Measurements from ENCODE around the gene SPOCD1. TPM values are rescaled to one million over a fixed set of nuclear protein-coding genes. Genes with fewer than 3 reads are reported as not detected.

Gene SPOCD1
- total and polyA plus RNA-seq, 12 donors, result 0.09 to 2.4 (median 0.61) TPM

GRCh38 chr1:31755850-31756492 lies 59.9 kb downstream of the SPOCD1 start:
- 86 to 90% (median 88%) methylated on average over 15 to 30 of the region's 30 CpGs for WGBS, 4 donors
- intact Hi-C loops (cut with DNase I), result no loop called here

GRCh38 chr1:31755197-31755611 lies 60.6 kb downstream of the SPOCD1 start:
- peaks cover 0 to 23% of the 10 kb centered on the region in 2 donors for H3K4me1 ChIP-seq (replicated peaks in 1 of 2)
- no peaks in the 10 kb centered on the region for H3K9me3 ChIP-seq (replicated peaks in 1 of 3)
- peak overlapping the region in 1 of 5 donors; percentile 32 for H3K27ac ChIP-seq
- H3K4me3 ChIP-seq, result no peak overlapping the region
- intact Hi-C loops (cut with DNase I), result no loop called here
- WGBS, 4 donors, result 35 to 67% (median 54%) methylated on average over 3 to 9 of the region's 9 CpGs
- DNase-seq, result peak in 6 of 7 donors; percentile 27 to 69 (median 58)
- TF ChIP-seq CTCF (IDR thresholded peaks at IDR 0.05) (no peak), POLR2A (IDR thresholded peaks at IDR 0.05) (no peak)
- H3K27me3 ChIP-seq, result no peaks in the 10 kb centered on the region
- no peaks in the 10 kb centered on the region for H3K36me3 ChIP-seq (replicated peaks in 1 of 2)

More at GRCh38 chr1:31755850-31756492, 59.9 kb downstream of the SPOCD1 start:
- H3K4me1 ChIP-seq (replicated peaks in 1 of 2), result peaks cover 6 to 31% of the 10 kb centered on the region in 2 donors
- H3K27ac ChIP-seq, result no peak overlapping the region
- DNase-seq, result no peak
- no peaks in the 10 kb centered on the region for H3K36me3 ChIP-seq (replicated peaks in 1 of 2)
- H3K27me3 ChIP-seq, result no peaks in the 10 kb centered on the region
- H3K4me3 ChIP-seq, result no peak overlapping the region
- no peaks in the 10 kb centered on the region for H3K9me3 ChIP-seq (replicated peaks in 1 of 3)
- TF ChIP-seq CTCF (IDR thresholded peaks at IDR 0.05), result no peak
- no peak for TF ChIP-seq POLR2A (IDR thresholded peaks at IDR 0.05)

- no peak for TF ChIP-seq POLR2A (IDR thresholded peaks at IDR 0.05)
- no peak for TF ChIP-seq CTCF (IDR thresholded peaks at IDR 0.05)
- H3K4me3 ChIP-seq, result no peak overlapping the region
- H3K9me3 ChIP-seq (replicated peaks in 1 of 3), result no peaks in the 10 kb centered on the region
- 89 to 93% (median 91%) methylated on average over 7 to 15 of the region's 15 CpGs for WGBS, 4 donors
- no peaks in the 10 kb centered on the region for H3K36me3 ChIP-seq (replicated peaks in 1 of 2)
- peaks cover 0 to 21% of the 10 kb centered on the region in 2 donors for H3K4me1 ChIP-seq (replicated peaks in 1 of 2)
- no peak for DNase-seq
- H3K27ac ChIP-seq, result peak overlapping the region in 2 of 5 donors; percentile 17 to 32
- no peaks in the 10 kb centered on the region for H3K27me3 ChIP-seq
- intact Hi-C loops (cut with DNase I), result no loop called here
Observed at GRCh38 chr1:31754397-31754796, 61.4 kb downstream of the SPOCD1 start.

- intact Hi-C loops (cut with DNase I), result no loop called here
- no peak for TF ChIP-seq CTCF (IDR thresholded peaks at IDR 0.05)
- TF ChIP-seq POLR2A (IDR thresholded peaks at IDR 0.05), result no peak
- Histone ChIP-seq H3K27ac (peak overlapping the region in 2 of 5 donors; percentile 8 to 11), H3K36me3 (replicated peaks in 1 of 2) (no peaks in the 10 kb centered on the region), H3K4me3 (no peak overlapping the region), H3K27me3 (no peaks in the 10 kb centered on the region), H3K9me3 (replicated peaks in 1 of 3) (no peaks in the 10 kb centered on the region), H3K4me1 (replicated peaks in 1 of 2) (peaks cover 0 to 21% of the 10 kb centered on the region in 2 donors)
- DNase-seq, result peak; percentile 42 to 80 (median 71)
- WGBS, 4 donors, result 69 to 84% (median 73%) methylated on average over 3 to 9 of the region's 9 CpGs
Observed at GRCh38 chr1:31753707-31754349, 62.0 kb downstream of the SPOCD1 start.

Measured in adrenal gland (tissue), 12 donors.